ENCODE data around the gene PAFAH1B2. TPM values are rescaled to one million over a fixed set of nuclear protein-coding genes. Genes with fewer than 3 reads are reported as not detected.
"Not testable (repeated sequence)": the region's sequence is repeated elsewhere in the genome, so short reads cannot be mapped to it uniquely, and the experiment has no call there.

PAFAH1B2 gene
- total RNA-seq, 1 donor from 2014 or later: 161 TPM

DNA sequence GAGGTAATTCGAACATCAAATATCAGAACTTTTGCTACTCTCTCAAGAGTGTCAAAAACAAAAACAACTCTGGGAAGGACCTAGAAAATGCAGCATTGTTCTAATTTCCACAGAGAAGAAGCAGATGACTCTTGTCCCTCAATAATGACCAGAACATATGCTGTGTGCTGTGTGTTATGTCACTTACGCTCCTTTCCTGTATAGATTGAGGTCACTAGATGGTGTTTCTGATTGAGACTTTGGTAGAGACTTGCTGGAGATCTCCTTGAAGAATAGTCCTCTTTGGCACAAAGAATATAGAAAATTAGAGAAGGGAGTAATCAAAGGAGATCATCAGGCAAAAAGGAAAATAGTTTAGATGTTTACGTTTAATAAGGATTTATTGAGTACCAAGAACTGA, 43.5 kb upstream of the PAFAH1B2 start:
- H3K27me3 Mint-ChIP-seq (ENCODE audit: unreplicated experiment): peaks cover 7% of the 10 kb centered on the region
- DNase-seq: no peak
- H3K27ac Mint-ChIP-seq (ENCODE audit: unreplicated experiment): no peak overlapping the region
- H3K9me3 Mint-ChIP-seq (ENCODE audit: unreplicated experiment): peaks cover 3% of the 10 kb centered on the region
- H3K4me1 Mint-ChIP-seq (ENCODE audit: low read depth, unreplicated experiment): peaks cover 19% of the 10 kb centered on the region
- no peaks in the 10 kb centered on the region for H3K36me3 Mint-ChIP-seq (ENCODE audit: unreplicated experiment)
- TF ChIP-seq, protein P1, sequence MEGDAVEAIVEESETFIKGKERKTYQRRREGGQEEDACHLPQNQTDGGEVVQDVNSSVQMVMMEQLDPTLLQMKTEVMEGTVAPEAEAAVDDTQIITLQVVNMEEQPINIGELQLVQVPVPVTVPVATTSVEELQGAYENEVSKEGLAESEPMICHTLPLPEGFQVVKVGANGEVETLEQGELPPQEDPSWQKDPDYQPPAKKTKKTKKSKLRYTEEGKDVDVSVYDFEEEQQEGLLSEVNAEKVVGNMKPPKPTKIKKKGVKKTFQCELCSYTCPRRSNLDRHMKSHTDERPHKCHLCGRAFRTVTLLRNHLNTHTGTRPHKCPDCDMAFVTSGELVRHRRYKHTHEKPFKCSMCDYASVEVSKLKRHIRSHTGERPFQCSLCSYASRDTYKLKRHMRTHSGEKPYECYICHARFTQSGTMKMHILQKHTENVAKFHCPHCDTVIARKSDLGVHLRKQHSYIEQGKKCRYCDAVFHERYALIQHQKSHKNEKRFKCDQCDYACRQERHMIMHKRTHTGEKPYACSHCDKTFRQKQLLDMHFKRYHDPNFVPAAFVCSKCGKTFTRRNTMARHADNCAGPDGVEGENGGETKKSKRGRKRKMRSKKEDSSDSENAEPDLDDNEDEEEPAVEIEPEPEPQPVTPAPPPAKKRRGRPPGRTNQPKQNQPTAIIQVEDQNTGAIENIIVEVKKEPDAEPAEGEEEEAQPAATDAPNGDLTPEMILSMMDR (IDR thresholded peaks at IDR 0.05; ENCODE audit: partially characterized antibody, unreplicated experiment): no peak
- H3K4me3 Mint-ChIP-seq (ENCODE audit: unreplicated experiment): no peak overlapping the region

DNA sequence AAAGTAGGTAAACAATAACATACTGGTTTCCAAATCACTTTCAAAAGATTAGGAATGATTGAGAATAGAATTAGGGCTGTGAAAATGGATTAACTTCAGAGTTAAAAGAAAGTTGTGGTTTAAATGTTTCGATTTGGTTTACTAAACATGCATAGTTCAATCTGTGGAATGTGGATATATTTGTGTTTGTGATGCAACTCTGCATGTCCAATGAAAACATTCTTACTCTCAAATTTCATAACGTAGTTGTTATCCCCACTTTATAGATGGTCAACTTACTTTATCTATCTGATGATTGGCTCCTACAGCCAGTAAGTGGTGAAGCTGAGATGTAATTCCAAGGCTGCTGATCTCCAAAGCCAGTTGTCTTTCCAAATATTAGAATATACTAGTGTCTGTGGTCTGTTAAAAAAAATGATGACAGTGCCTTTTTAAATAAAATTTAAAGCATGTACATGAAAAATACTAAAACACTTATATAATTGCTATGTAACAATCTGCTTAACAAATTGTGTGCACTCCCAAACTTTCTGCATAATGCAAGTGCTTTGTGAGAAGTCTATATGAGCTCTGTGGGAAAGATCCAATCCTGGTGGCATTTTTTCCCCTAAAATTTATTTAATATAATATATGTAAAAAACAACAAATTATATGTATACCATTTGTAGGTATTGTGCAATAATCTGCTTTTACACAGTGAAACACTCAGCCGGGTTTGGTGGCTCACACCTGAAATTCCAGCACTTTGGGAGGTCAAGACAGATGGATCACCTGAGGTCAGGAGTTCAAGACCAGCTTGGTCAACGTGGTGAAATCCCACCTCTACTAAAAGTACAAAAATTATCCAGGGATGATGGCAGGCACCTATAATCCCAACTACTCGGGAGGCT, 36.1 kb upstream of the PAFAH1B2 start:
- H3K9me3 Mint-ChIP-seq (ENCODE audit: unreplicated experiment): peaks cover 1% of the 10 kb centered on the region
- H3K36me3 Mint-ChIP-seq (ENCODE audit: unreplicated experiment): no peaks in the 10 kb centered on the region
- no peak overlapping the region for H3K4me3 Mint-ChIP-seq (ENCODE audit: unreplicated experiment)

DNA sequence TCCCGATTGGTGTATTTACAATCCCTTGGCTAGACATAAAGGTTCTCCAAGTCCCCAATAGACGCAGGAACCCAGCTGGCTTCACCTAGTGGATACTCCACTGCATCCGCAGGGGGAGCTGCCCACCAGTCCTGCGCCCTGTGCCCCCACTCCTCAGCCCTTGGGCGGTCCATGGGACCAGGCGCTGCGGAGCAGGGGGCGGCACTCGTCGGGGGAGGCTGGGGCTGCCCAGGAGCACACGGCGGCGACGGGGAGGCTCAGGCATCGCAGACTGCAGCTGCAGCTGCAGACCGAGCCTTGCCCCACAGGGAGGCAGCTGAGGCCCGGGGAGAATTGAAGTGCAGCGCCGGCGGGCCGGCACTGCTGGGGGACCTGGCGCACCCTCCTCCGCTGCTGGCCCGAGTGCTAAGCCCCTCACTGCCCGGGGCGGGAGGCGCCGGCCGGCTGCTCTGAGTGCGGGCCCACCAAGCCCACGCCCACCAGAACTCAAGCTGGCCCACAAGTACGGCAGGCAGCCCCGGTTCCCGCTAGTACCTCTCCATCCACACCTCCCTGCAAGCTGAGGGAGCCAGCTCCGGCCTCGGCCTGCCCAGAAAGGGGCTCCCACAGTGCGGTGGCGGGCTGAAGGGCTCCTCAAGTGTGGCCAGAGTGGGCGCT, 33.7 kb upstream of the PAFAH1B2 start:
- Mint-ChIP-seq H3K4me3 (ENCODE audit: unreplicated experiment) (no peak overlapping the region), H3K27ac (ENCODE audit: unreplicated experiment) (no peak overlapping the region), H3K9me3 (ENCODE audit: unreplicated experiment) (peaks cover 1% of the 10 kb centered on the region), H3K36me3 (ENCODE audit: unreplicated experiment) (no peaks in the 10 kb centered on the region), H3K27me3 (ENCODE audit: unreplicated experiment) (no peaks in the 10 kb centered on the region), H3K4me1 (ENCODE audit: low read depth, unreplicated experiment) (no peaks in the 10 kb centered on the region)
- TF ChIP-seq, protein P1 (IDR thresholded peaks at IDR 0.05; ENCODE audit: partially characterized antibody, unreplicated experiment): no peak
- DNase-seq: no peak

More for the DNA sequence above, 36.1 kb upstream of the PAFAH1B2 start:
- H3K4me1 Mint-ChIP-seq (ENCODE audit: low read depth, unreplicated experiment): no peaks in the 10 kb centered on the region
- TF ChIP-seq, protein P1 (IDR thresholded peaks at IDR 0.05; ENCODE audit: partially characterized antibody, unreplicated experiment): no peak
- no peak for DNase-seq
- no peak overlapping the region for H3K27ac Mint-ChIP-seq (ENCODE audit: unreplicated experiment)
- H3K27me3 Mint-ChIP-seq (ENCODE audit: unreplicated experiment): no peaks in the 10 kb centered on the region

DNA sequence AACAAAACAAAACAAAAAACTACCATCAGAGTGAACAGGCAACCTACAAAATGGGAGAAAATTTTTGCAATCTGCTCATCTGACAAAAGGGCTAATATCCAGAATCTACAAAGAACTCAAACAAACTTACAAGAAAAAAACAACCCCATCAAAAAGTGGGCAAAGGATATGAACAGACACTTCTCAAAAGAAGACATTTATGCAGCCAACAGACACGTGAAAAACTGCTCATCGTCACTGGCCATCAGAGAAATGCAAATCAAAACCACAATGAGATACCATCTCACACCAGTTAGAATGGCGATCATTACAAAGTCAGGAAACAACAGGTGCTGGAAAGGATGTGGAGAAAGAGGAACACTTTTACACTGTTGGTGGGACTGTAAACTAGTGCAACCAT, 31.6 kb upstream of the PAFAH1B2 start:
- not testable (repeated sequence) for H3K4me3 Mint-ChIP-seq (ENCODE audit: unreplicated experiment); DNase-seq; H3K27me3 Mint-ChIP-seq (ENCODE audit: unreplicated experiment); H3K36me3 Mint-ChIP-seq (ENCODE audit: unreplicated experiment); H3K4me1 Mint-ChIP-seq (ENCODE audit: low read depth, unreplicated experiment); H3K9me3 Mint-ChIP-seq (ENCODE audit: unreplicated experiment); H3K27ac Mint-ChIP-seq (ENCODE audit: unreplicated experiment)

DNA sequence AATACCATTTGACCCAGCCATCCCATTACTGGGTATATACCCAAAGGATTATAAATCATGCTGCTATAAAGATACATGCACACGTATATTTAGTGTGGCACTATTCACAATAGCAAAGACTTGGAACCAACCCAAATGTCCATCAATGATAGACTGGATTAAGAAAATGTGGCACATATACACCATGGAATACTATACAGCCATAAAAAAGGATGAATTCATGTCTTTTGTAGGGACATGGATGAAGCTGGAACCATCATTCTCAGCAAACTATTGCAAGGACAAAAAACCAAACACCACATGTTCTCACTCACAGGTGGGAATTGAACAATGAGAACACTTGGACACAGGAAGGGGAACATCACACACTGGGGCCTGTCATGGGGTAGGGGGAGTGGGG, 31.1 kb upstream of the PAFAH1B2 start:
- not testable (repeated sequence) for H3K4me1 Mint-ChIP-seq (ENCODE audit: low read depth, unreplicated experiment); H3K4me3 Mint-ChIP-seq (ENCODE audit: unreplicated experiment); H3K36me3 Mint-ChIP-seq (ENCODE audit: unreplicated experiment); H3K27me3 Mint-ChIP-seq (ENCODE audit: unreplicated experiment); DNase-seq; H3K9me3 Mint-ChIP-seq (ENCODE audit: unreplicated experiment); H3K27ac Mint-ChIP-seq (ENCODE audit: unreplicated experiment)

DNA sequence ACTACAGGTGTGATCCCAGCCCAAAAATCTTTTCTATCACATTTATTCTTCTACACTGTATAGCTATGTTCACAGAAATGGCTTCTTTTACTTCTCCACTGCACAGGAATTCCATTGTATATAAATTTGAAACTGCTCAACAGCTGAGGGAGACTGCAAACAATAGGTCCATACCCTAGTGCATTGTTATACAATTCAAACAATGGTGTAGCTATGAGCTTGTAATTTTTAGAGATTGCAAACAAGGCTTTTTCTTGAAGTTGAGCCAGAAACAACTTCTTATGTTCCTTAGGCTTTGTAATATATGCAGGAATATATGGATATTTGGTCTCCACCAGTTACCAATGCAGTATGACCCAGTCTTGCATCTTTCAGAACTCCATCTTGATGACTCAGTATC, 26.4 kb upstream of the PAFAH1B2 start:
- H3K27me3 Mint-ChIP-seq (ENCODE audit: unreplicated experiment): peaks cover 2% of the 10 kb centered on the region

More for the DNA sequence above, 26.4 kb upstream of the PAFAH1B2 start:
- no peaks in the 10 kb centered on the region for H3K4me1 Mint-ChIP-seq (ENCODE audit: low read depth, unreplicated experiment)
- no peaks in the 10 kb centered on the region for H3K36me3 Mint-ChIP-seq (ENCODE audit: unreplicated experiment)
- TF ChIP-seq, protein P1 (IDR thresholded peaks at IDR 0.05; ENCODE audit: partially characterized antibody, unreplicated experiment): no peak
- no peak overlapping the region for H3K27ac Mint-ChIP-seq (ENCODE audit: unreplicated experiment)
- no peaks in the 10 kb centered on the region for H3K9me3 Mint-ChIP-seq (ENCODE audit: unreplicated experiment)
- no peak overlapping the region for H3K4me3 Mint-ChIP-seq (ENCODE audit: unreplicated experiment)
- DNase-seq: no peak

All from glutamatergic neuron (in vitro differentiated cells).